ENCODE results near the gene PPY.

The PPY gene, protein sequence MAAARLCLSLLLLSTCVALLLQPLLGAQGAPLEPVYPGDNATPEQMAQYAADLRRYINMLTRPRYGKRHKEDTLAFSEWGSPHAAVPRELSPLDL

DNA sequence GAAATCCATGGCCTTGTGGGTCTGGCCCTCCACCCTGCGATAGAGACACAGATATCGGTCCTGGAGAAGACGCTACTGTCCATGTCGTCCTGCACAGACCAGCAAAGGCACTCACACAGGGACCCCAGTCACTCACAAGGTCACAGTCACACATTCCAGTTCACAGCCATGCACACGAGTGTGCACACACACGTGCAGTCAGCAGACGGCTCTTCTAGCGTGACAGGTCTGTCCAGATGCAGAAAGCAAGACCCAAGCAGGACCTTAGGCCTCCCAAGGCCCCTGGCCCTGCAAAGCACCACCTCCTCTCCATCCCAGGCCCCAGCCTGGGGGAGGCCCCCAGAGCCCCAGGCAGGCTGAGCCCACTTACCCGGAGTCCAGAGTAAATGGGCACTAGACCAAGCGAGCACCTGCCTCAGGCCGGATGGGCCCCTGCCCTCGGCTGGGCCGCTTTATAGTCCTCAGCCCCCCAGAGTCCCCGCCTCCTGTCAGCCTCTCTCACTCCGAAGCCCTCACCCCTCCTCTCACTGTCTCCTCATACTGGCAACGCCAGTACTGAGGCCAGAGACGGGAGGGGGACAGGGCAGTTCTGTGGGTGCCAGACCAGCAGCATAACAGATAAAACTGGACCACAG is at the start of gene PPY:
Gene PPY, minus strand, starts transcription at position 426 of the 635 bp plus-strand sequence. CDS start 822 bp downstream, outside the sequence.
- no peak within 1 kb of the TSS for H3K4me3 ChIP-seq (ENCODE audit: low read depth, low read length, poor library complexity, severe bottlenecking)
- no peak for TF ChIP-seq EZH2 (IDR thresholded peaks at IDR 0.05; ENCODE audit: borderline replicate concordance, low read length)
- TF ChIP-seq, protein P1, sequence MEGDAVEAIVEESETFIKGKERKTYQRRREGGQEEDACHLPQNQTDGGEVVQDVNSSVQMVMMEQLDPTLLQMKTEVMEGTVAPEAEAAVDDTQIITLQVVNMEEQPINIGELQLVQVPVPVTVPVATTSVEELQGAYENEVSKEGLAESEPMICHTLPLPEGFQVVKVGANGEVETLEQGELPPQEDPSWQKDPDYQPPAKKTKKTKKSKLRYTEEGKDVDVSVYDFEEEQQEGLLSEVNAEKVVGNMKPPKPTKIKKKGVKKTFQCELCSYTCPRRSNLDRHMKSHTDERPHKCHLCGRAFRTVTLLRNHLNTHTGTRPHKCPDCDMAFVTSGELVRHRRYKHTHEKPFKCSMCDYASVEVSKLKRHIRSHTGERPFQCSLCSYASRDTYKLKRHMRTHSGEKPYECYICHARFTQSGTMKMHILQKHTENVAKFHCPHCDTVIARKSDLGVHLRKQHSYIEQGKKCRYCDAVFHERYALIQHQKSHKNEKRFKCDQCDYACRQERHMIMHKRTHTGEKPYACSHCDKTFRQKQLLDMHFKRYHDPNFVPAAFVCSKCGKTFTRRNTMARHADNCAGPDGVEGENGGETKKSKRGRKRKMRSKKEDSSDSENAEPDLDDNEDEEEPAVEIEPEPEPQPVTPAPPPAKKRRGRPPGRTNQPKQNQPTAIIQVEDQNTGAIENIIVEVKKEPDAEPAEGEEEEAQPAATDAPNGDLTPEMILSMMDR (IDR thresholded peaks at IDR 0.05; ENCODE audit: low read length) = no peak
- no peaks in the 10 kb centered on the region for H3F3A ChIP-seq (ENCODE audit: insufficient read depth, low read length)
- H3K9me3 ChIP-seq (ENCODE audit: low read length) = no peaks in the 10 kb centered on the region
- H3K9ac ChIP-seq (ENCODE audit: low read length) = no peak within 1 kb of the TSS
- no peaks in the 10 kb centered on the region for H3K4me1 ChIP-seq (ENCODE audit: insufficient read depth, low read length, severe bottlenecking)
- H4K20me1 ChIP-seq (ENCODE audit: insufficient read depth, low read length) = no peaks in the 10 kb centered on the region
- H3K36me3 ChIP-seq (ENCODE audit: insufficient read depth, low read length) = no peaks in the 10 kb centered on the region
- no peak within 1 kb of the TSS for H3K4me2 ChIP-seq (ENCODE audit: low read length)
- H3K79me2 ChIP-seq (ENCODE audit: insufficient read depth, low read length) = no peaks in the 10 kb centered on the region
- no peak within 1 kb of the TSS for H3K27ac ChIP-seq (ENCODE audit: low read depth, low read length, poor library complexity, severe bottlenecking)
- no peaks in the 10 kb centered on the region; the same call in 1 of the 2 replicates for H3K27me3 ChIP-seq (ENCODE audit: insufficient read depth, low read length)
- H3K9me2 ChIP-seq (ENCODE audit: low read depth, low read length) = no peaks in the 10 kb centered on the region
- no peak within 1 kb of the TSS for H2AFZ ChIP-seq (ENCODE audit: low read length)

DNA sequence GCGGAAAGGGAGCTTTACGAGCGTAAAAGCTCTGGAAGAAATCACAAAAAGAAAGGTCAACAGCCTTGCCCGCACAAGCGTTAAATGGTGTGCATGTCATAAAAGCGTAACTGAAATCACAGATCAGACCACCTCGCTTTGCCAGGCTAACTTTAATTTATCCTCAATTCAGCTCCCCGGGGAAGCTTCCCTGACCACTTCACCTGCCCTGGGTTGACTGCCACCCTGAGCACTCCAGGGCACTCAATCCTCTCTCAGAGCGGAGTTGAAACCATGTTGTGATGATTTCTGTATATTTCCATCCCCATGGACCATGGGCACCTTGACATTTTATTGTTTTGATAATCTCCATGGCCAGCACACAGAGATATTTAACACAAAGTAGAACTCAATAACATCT is 46.0 kb upstream of the PPY start:
- H2AFZ ChIP-seq (ENCODE audit: low read length) = no peak overlapping the region
- H4K20me1 ChIP-seq (ENCODE audit: insufficient read depth, low read length) = no peaks in the 10 kb centered on the region
- H3K9ac ChIP-seq (ENCODE audit: low read length) = no peak overlapping the region
- no peaks in the 10 kb centered on the region for H3K9me2 ChIP-seq (ENCODE audit: low read depth, low read length)
- 0 out of 2 replicates have a peak, but pooled peaks cover 6% of the 10 kb centered on the region for H3K27me3 ChIP-seq (ENCODE audit: insufficient read depth, low read length)
- TF ChIP-seq, protein P1 (IDR thresholded peaks at IDR 0.05; ENCODE audit: low read length) = no peak
- no peak for TF ChIP-seq EZH2 (IDR thresholded peaks at IDR 0.05; ENCODE audit: borderline replicate concordance, low read length)
- no peaks in the 10 kb centered on the region for H3K36me3 ChIP-seq (ENCODE audit: insufficient read depth, low read length)
- H3K27ac ChIP-seq (ENCODE audit: low read depth, low read length, poor library complexity, severe bottlenecking) = no peak overlapping the region
- no peaks in the 10 kb centered on the region for H3K9me3 ChIP-seq (ENCODE audit: low read length)
- no peaks in the 10 kb centered on the region for H3F3A ChIP-seq (ENCODE audit: insufficient read depth, low read length)
- no peak overlapping the region for H3K4me3 ChIP-seq (ENCODE audit: low read depth, low read length, poor library complexity, severe bottlenecking)
- H3K4me1 ChIP-seq (ENCODE audit: insufficient read depth, low read length, severe bottlenecking) = no peaks in the 10 kb centered on the region
- no peak overlapping the region for H3K4me2 ChIP-seq (ENCODE audit: low read length)
- no peaks in the 10 kb centered on the region for H3K79me2 ChIP-seq (ENCODE audit: insufficient read depth, low read length)

DNA sequence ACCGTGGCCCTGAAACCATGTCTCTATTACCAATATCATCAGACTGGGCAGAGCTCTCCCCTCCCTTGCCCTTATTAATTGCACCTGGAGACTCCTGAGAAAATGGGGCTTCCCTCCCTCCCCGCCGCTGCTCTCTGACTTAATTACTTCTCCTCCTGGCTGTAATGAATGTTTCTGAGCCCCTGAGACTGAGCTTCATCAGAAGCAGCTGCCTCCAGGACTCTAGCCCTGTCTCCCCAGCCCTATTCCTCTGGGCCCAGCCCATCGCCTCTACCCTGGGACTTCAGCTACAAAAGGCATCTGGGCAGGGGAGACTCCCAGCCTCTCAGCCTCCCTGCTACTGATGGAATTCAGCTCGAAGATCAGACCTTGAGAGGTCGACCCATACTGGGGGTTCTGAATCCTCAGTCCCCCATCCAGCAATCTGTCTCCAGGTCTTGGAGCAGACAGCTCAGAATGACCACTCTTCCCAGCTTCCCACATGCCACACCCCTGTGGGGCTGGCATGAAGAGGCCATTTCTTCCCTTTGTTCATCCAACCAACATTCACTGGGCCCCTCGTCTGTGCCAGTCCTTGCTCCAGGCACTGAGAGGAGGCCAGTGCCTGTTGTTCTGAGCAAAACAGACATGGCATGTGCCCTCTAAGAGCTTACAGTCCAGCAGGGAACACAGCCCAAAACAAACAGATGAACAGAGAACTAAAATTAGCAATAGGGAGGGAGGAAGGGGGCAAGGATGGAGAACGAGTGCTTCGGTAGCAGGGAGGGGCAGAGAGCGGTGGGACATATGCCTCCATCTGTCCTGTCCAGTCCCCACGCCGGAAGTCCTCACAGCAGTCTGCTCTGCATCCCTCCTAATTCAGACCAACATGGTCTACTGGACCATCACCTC is 45.1 kb upstream of the PPY start:
- TF ChIP-seq, protein P1 (IDR thresholded peaks at IDR 0.05; ENCODE audit: low read length) = no peak
- no peak for TF ChIP-seq EZH2 (IDR thresholded peaks at IDR 0.05; ENCODE audit: borderline replicate concordance, low read length)
- Histone ChIP-seq H3K36me3 (ENCODE audit: insufficient read depth, low read length) (no peaks in the 10 kb centered on the region), H3K9me2 (ENCODE audit: low read depth, low read length) (no peaks in the 10 kb centered on the region), H3K4me2 (ENCODE audit: low read length) (no peak overlapping the region), H3F3A (ENCODE audit: insufficient read depth, low read length) (no peaks in the 10 kb centered on the region), H3K9ac (ENCODE audit: low read length) (no peak overlapping the region), H3K27ac (ENCODE audit: low read depth, low read length, poor library complexity, severe bottlenecking) (no peak overlapping the region), H4K20me1 (ENCODE audit: insufficient read depth, low read length) (no peaks in the 10 kb centered on the region), H3K27me3 (ENCODE audit: insufficient read depth, low read length) (0 out of 2 replicates have a peak, but pooled peaks cover 6% of the 10 kb centered on the region), H2AFZ (ENCODE audit: low read length) (no peak overlapping the region), H3K4me3 (ENCODE audit: low read depth, low read length, poor library complexity, severe bottlenecking) (no peak overlapping the region), H3K9me3 (ENCODE audit: low read length) (no peaks in the 10 kb centered on the region), H3K4me1 (ENCODE audit: insufficient read depth, low read length, severe bottlenecking) (no peaks in the 10 kb centered on the region), H3K79me2 (ENCODE audit: insufficient read depth, low read length) (no peaks in the 10 kb centered on the region)
